A673 (cell line): ENCODE results near the gene PGLYRP2. TPM values are rescaled to one million over a fixed set of nuclear protein-coding genes. Genes with fewer than 3 reads are reported as not detected.

Experiments used
- BruUV-seq: library from RNA; stranded (reverse); fragments of 400-500 nt; replicated peaks from 2 replicates; lab custom pipeline; 2021; lab: Mats Ljungman, UMichigan
- CTCF ChIA-PET: fragments of 300-600 bp; sonication (Branson Sonifier 250); formaldehyde crosslinking; loops from one replicate; lab custom pipeline; 2022; ENCODE audit warnings: antibody characterized with exemption; lab: Charles Lee
- POLR2A ChIA-PET: fragments of 300-600 bp; sonication (Branson Sonifier 250); formaldehyde crosslinking; loops from one replicate; lab custom pipeline; 2022; ENCODE audit warnings: antibody characterized with exemption; ENCODE audit not compliant: low non-redundant PET; lab: Charles Lee
- DNase-seq: peaks from one replicate; pipeline ENCODE4 v3.0.0-alpha.2; 2015; ENCODE audit warnings: low spot score
- H3K27ac ChIP-seq: fragments of 200-600 bp; sonication (generic); 2 replicates; pipeline ENCODE4 v1.5.1; 2016; ENCODE audit warnings: mixed run types, low read depth, mild to moderate bottlenecking, mixed read lengths, antibody characterized with exemption, low read length; ENCODE audit not compliant: poor library complexity, severe bottlenecking
- H3K27me3 ChIP-seq: fragments of 200-600 bp; sonication (generic); replicated peaks from 2 replicates; pipeline ENCODE4 v1.6.1; 2017; ENCODE audit warnings: mixed run types, low read depth, mild to moderate bottlenecking, mixed read lengths, antibody characterized with exemption, low read length; ENCODE audit not compliant: insufficient read depth, poor library complexity
- H3K36me3 ChIP-seq: fragments of 200-600 bp; sonication (generic); 2 replicates; pipeline ENCODE4 v1.6.1; 2016; ENCODE audit warnings: mixed run types, mild to moderate bottlenecking, mixed read lengths, antibody characterized with exemption, low read length; ENCODE audit not compliant: insufficient read depth, poor library complexity, severe bottlenecking
- H3K4me1 ChIP-seq: fragments of 200-600 bp; sonication (generic); 2 replicates; pipeline ENCODE4 v1.6.1; 2017; ENCODE audit warnings: mixed run types, mild to moderate bottlenecking, mixed read lengths, antibody characterized with exemption, low read length; ENCODE audit not compliant: insufficient read depth, poor library complexity, severe bottlenecking
- H3K4me3 ChIP-seq: fragments of 200-600 bp; sonication (generic); 2 replicates; pipeline ENCODE4 v1.5.1; 2016; ENCODE audit warnings: low read depth, mixed run types, mild to moderate bottlenecking, mixed read lengths, low read length; ENCODE audit not compliant: poor library complexity, severe bottlenecking
- H3K9me3 ChIP-seq: fragments of 200-600 bp; sonication (generic); 2 replicates; pipeline ENCODE4 v1.6.1; 2016; ENCODE audit warnings: mixed run types, low read depth, mild to moderate bottlenecking, mixed read lengths, antibody characterized with exemption, low read length; ENCODE audit not compliant: poor library complexity, severe bottlenecking
- CTCF ChIP-seq: fragments of 300-800, 200-600 bp; sonication (generic); conservative IDR thresholded peaks from 2 replicates; pipeline ENCODE4 v1.5.1; 2017; ENCODE audit warnings: low read depth, mild to moderate bottlenecking, antibody characterized with exemption, low read length, moderate library complexity, mixed read lengths
- EZH2 ChIP-seq: fragments of 200-600 bp; sonication (generic); IDR thresholded peaks from 2 replicates; pipeline ENCODE4 v1.6.1; 2017; ENCODE audit warnings: borderline replicate concordance, low read depth, mild to moderate bottlenecking, mixed read lengths, antibody characterized with exemption, low read length; ENCODE audit not compliant: poor library complexity, severe bottlenecking
- intact Hi-C: fragments of 100-400 bp; cut with micrococcal nuclease; formaldehyde crosslinking; loops from one replicate; pipeline ENCODE4 v1.10.0; 2022; ENCODE audit not compliant: unreplicated experiment
- total RNA-seq: library from RNA; stranded (reverse); gene quantifications from 2 replicates; pipeline ENCODE4 v1.2.3, GENCODE V29; 2021

Gene PGLYRP2
- total RNA-seq, 1 experiment from 2014 or later, result 3.5 TPM

GRCh38 chr19:15525291-15525690, 46.0 kb upstream of the PGLYRP2 start:
- H3K9me3 ChIP-seq, result no peaks in the 10 kb centered on the region
- no peak for DNase-seq
- POLR2A ChIA-PET, result no interaction called here
- no peak overlapping the region for H3K4me3 ChIP-seq
- no peak overlapping the region for H3K27ac ChIP-seq
- CTCF ChIA-PET, result no interaction called here
- no TSS peak for BruUV-seq
- TF ChIP-seq CTCF, result no peak
- no peak for TF ChIP-seq EZH2
- H3K36me3 ChIP-seq, result peaks cover 68% of the 10 kb centered on the region
- no peaks in the 10 kb centered on the region for H3K27me3 ChIP-seq
- intact Hi-C loops, result no loop called here
- H3K4me1 ChIP-seq, result no peaks in the 10 kb centered on the region

- Histone ChIP-seq H3K4me3 (no peak overlapping the region), H3K9me3 (no peaks in the 10 kb centered on the region), H3K4me1 (no peaks in the 10 kb centered on the region), H3K36me3 (peaks cover 62% of the 10 kb centered on the region), H3K27ac (no peak overlapping the region), H3K27me3 (no peaks in the 10 kb centered on the region)
- intact Hi-C loops, result no loop called here
- TF ChIP-seq CTCF, result no peak
- ChIA-PET CTCF (no interaction called here), POLR2A (no interaction called here)
- DNase-seq, result no peak
- no TSS peak for BruUV-seq
Observed at GRCh38 chr19:15524781-15525180, 45.5 kb upstream of the PGLYRP2 start.

- POLR2A ChIA-PET, result interaction anchor here (0.7 kb wide), 1 partner anchor 280 kb away, joined by 5 read pairs; no protein-coding TSS in a partner anchor
- CTCF ChIA-PET, result interaction anchor here (0.6 kb wide), 1 partner anchor 50 kb away, joined by 6 read pairs; no protein-coding TSS in a partner anchor
Observed at GRCh38 chr19:15519433-15519976, 40.2 kb upstream of the PGLYRP2 start.

More at GRCh38 chr19:15519433-15519976, 40.2 kb upstream of the PGLYRP2 start:
- no TSS peak for BruUV-seq
- no peak for DNase-seq
- H3K27me3 ChIP-seq, result no peaks in the 10 kb centered on the region
- H3K4me3 ChIP-seq, result no peak overlapping the region
- intact Hi-C loops, result no loop called here
- no peak for TF ChIP-seq EZH2
- no peak for TF ChIP-seq CTCF
- H3K27ac ChIP-seq, result no peak overlapping the region
- peaks cover 14% of the 10 kb centered on the region for H3K36me3 ChIP-seq
- no peaks in the 10 kb centered on the region for H3K4me1 ChIP-seq
- peaks cover 15% of the 10 kb centered on the region for H3K9me3 ChIP-seq
